Gastroesophageal sphincter (tissue), 4 donors: Measurements from ENCODE around the gene RHOT1. TPM values are rescaled to one million over a fixed set of nuclear protein-coding genes. Genes with fewer than 3 reads are reported as not detected.

Source experiments
- ATAC-seq: fragments of 150-250 bp; one replicate; pipeline ENCODE4 v1.9.1; 2016; ENCODE audit warnings: mild to moderate bottlenecking, moderate library complexity
- H3K27ac ChIP-seq, 4 donors: fragments of 200-600 bp; sonication (generic) in 3 of 4; 1 replicate in 3 of 4; 2 replicates in 1 of 4; pipeline ENCODE4 v1.5.1; 2016 to 2019
- H3K27me3 ChIP-seq: fragments of 200-600 bp; sonication (generic); one replicate; pipeline ENCODE4 v1.5.1; 2019
- H3K36me3 ChIP-seq, 2 donors: fragments of 200-600 bp; sonication (generic); one replicate each; pipeline ENCODE4 v1.5.1; 2019; ENCODE audit warnings: control low read depth in 1 of 2
- H3K4me1 ChIP-seq, 3 donors: fragments of 200-600 bp; sonication (generic); 1 replicate in 2 of 3; 2 replicates in 1 of 3; pipeline ENCODE4 v1.5.1; 2016 to 2019; ENCODE audit warnings: control low read depth in 2 of 3
- H3K4me3 ChIP-seq, 2 donors: fragments of 200-600 bp; sonication (generic); one replicate each; pipeline ENCODE4 v1.5.1; 2019; ENCODE audit warnings: mild to moderate bottlenecking in 1 of 2, moderate library complexity in 1 of 2
- H3K9me3 ChIP-seq, 3 donors: fragments of 200-600 bp; sonication (generic); one replicate each; pipeline ENCODE4 v1.5.1; 2017 to 2019; ENCODE audit warnings: control low read depth in 2 of 3
- CTCF ChIP-seq, 4 experiments: fragments of 200-600 bp in 2 of 4; fragments of 450-650 bp in 2 of 4; sonication (generic) in 1 of 4; IDR thresholded peaks; one replicate each; pipeline ENCODE4 v1.5.1; 2017 to 2019; ENCODE audit warnings: antibody characterized with exemption in 4 of 4, mild to moderate bottlenecking in 2 of 4, moderate library complexity in 2 of 4
- EP300 ChIP-seq: sonication (generic); formaldehyde crosslinking; IDR thresholded peaks from one replicate; pipeline ENCODE4 v1.6.1; 2017; ENCODE audit warnings: antibody characterized with exemption, mild to moderate bottlenecking
- POLR2A ChIP-seq, 2 donors: fragments of 450-650 bp; IDR thresholded peaks; one replicate each; pipeline ENCODE4 v1.6.1; 2017; ENCODE audit warnings: antibody characterized with exemption in 2 of 2, mild to moderate bottlenecking in 2 of 2, moderate library complexity in 1 of 2
- POLR2AphosphoS5 ChIP-seq: sonication (generic); formaldehyde crosslinking; IDR thresholded peaks from one replicate; pipeline ENCODE4 v1.6.1; 2017; ENCODE audit warnings: antibody characterized with exemption
- WGBS, 2 donors: methylation state at CpG; one replicate each; pipeline ENCODE4 v1.1.5; 2018; ENCODE audit warnings: low coverage in 1 of 2; 5-methylcytosine and 5-hydroxymethylcytosine counted together
- total RNA-seq, 4 donors: library from RNA; depleted of rRNA; stranded (reverse); fragments of >200 nt; gene quantifications; one replicate each; pipeline ENCODE4 v1.1.0, GENCODE V29; 2016

The RHOT1 gene
- total RNA-seq, 4 donors from 2014 or later = 34.4 to 58.3 (median 46.0) TPM

GRCh38 chr17:32267690-32268205, 125.4 kb downstream of the RHOT1 start:
- WGBS, 2 donors = 9% methylated on average over 4 of the region's 10 CpGs; no CpG with 5 or more reads in 1 of the 2 donors
- Histone ChIP-seq H3K27ac (no peak overlapping the region), H3K4me3 (no peak overlapping the region), H3K36me3 (no peaks in the 10 kb centered on the region), H3K4me1 (peaks cover 0 to 30% (median 8%) of the 10 kb centered on the region in 3 donors), H3K9me3 (no peaks in the 10 kb centered on the region), H3K27me3 (peaks cover 45% of the 10 kb centered on the region)
- no peak for TF ChIP-seq CTCF (IDR thresholded peaks at IDR 0.05)
- no peak for TF ChIP-seq POLR2A (IDR thresholded peaks at IDR 0.05)
- TF ChIP-seq POLR2AphosphoS5 = no peak
- TF ChIP-seq EP300 = no peak
- no peak for ATAC-seq

- 86 to 91% methylated on average over 7 of the region's 7 CpGs for WGBS, 2 donors
- Histone ChIP-seq H3K9me3 (no peaks in the 10 kb centered on the region), H3K27ac (no peak overlapping the region), H3K36me3 (no peaks in the 10 kb centered on the region), H3K4me3 (no peak overlapping the region), H3K4me1 (peaks cover 0 to 30% (median 8%) of the 10 kb centered on the region in 3 donors), H3K27me3 (peaks cover 55% of the 10 kb centered on the region)
- ATAC-seq = no peak
- TF ChIP-seq CTCF (IDR thresholded peaks at IDR 0.05) = no peak
- TF ChIP-seq POLR2A (IDR thresholded peaks at IDR 0.05) = no peak
- TF ChIP-seq EP300 = no peak
- no peak for TF ChIP-seq POLR2AphosphoS5
Observed at GRCh38 chr17:32268734-32269288, 126.5 kb downstream of the RHOT1 start.

- WGBS, 2 donors = 75 to 87% methylated on average over 8 of the region's 11 CpGs
- no peak for ATAC-seq
Observed at GRCh38 chr17:32269377-32269776, 127.1 kb downstream of the RHOT1 start.

GRCh38 chr17:32271844-32272243, 129.5 kb downstream of the RHOT1 start:
- WGBS, 2 donors = 78 to 87% methylated on average over 1 to 8 of the region's 8 CpGs
- Histone ChIP-seq H3K4me3 (no peak overlapping the region), H3K27me3 (peaks cover 73% of the 10 kb centered on the region), H3K36me3 (no peaks in the 10 kb centered on the region), H3K9me3 (no peaks in the 10 kb centered on the region), H3K27ac (no peak overlapping the region), H3K4me1 (peaks cover 0 to 12% (median 6%) of the 10 kb centered on the region in 3 donors)
- no peak for ATAC-seq
- TF ChIP-seq POLR2A (IDR thresholded peaks at IDR 0.05) (no peak), EP300 (no peak), POLR2AphosphoS5 (no peak), CTCF (IDR thresholded peaks at IDR 0.05) (no peak)

More at GRCh38 chr17:32269377-32269776, 127.1 kb downstream of the RHOT1 start:
- Histone ChIP-seq H3K36me3 (no peaks in the 10 kb centered on the region), H3K27ac (no peak overlapping the region), H3K9me3 (no peaks in the 10 kb centered on the region), H3K4me3 (no peak overlapping the region), H3K27me3 (peaks cover 61% of the 10 kb centered on the region), H3K4me1 (peaks cover 0 to 30% (median 8%) of the 10 kb centered on the region in 3 donors)
- TF ChIP-seq CTCF (IDR thresholded peaks at IDR 0.05) (no peak), EP300 (no peak), POLR2A (IDR thresholded peaks at IDR 0.05) (no peak), POLR2AphosphoS5 (no peak)

GRCh38 chr17:32274101-32274500, 131.8 kb downstream of the RHOT1 start:
- Histone ChIP-seq H3K27ac (no peak overlapping the region), H3K9me3 (no peaks in the 10 kb centered on the region), H3K4me1 (no peaks in the 10 kb centered on the region), H3K27me3 (peaks cover 51% of the 10 kb centered on the region), H3K36me3 (no peaks in the 10 kb centered on the region), H3K4me3 (no peak overlapping the region)
- TF ChIP-seq POLR2AphosphoS5 (no peak), EP300 (no peak), POLR2A (IDR thresholded peaks at IDR 0.05) (no peak), CTCF (IDR thresholded peaks at IDR 0.05) (no peak)
- no peak for ATAC-seq
- whole genome bisulfite sequencing, 2 donors = 67 to 83% methylated on average over 1 to 3 of the region's 5 CpGs
